COLO668 (cell line): Measurements from ENCODE around the gene ANKS1B.

Experiments
- DNase-seq: peaks from one replicate; lab custom pipeline; 2025; ENCODE audit not compliant: unreplicated experiment; lab: John Stamatoyannopoulos, UW

ANKS1B gene

DNA sequence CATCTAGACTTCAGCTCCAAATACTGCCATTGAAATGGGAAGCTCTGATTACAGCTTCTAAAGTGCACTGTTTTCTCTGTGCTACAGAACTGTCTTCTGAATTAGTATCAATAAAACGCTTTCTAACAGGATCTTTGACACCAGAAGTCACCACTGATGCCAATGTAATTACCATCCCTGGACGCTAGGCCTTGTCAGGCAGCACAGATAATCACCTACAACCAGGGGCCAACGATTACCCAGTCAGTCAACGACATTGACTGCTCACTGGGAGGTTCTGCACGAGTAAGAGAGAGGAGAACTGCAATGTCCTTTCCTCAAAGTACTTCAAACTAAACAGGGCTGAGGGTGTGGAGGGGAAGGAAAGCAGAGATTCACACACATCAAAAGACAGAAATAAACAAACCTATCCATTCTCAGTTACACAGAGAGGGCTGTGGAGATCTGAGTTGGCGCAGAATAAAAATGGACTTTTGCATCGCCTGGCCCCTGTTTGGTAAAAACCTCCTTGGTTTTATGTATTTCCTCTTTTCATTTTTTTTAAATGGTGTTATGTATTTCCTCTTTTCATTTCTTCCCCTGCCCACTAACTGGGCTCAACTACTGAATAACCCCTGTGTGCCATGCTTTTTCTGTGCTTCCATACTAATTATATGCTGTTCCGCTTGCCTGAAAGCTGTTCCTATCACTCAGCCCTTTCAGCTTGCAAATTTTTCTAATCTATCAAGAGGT is 847.4 kb downstream of the ANKS1B start:
- DNase-seq: no peak

DNA sequence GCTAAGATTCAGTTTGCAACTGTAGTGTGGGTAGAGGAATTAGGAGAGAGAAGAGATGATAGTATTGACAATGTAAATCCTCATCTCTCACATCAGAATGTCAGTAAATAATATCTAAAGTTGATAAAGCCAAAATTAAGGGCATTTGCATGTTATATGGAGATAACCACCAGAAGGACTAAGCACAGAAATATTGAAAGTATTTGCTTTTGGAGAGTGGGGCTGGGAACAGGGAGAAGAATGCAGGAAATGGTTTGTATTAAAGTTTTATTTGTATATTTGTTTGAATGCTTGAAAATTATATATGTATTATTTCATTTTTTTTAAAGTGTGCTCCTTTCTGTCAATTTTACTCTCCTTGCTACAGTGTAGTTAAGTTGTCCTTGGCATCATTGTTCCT is 848.2 kb downstream of the ANKS1B start:
- DNase-seq: no peak

DNA sequence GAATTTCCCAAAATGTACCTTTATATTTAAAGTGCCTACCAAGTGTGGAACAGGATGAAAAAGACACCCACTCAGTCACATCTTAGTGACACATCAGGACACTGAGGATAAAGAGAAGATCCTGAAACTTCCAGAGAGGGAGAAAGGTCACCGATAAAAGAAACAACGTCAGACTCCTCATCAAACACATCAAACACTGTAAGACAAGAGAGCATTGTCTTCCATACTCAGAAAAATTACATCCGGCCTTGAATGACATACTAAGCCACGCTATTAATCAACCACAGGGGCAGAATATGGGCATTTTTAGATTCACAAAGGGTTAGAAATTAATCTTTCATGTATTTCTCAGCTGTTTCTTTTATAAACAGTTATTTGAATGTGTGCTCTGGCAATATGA is 849.4 kb downstream of the ANKS1B start:
- no peak for DNase-seq

DNA sequence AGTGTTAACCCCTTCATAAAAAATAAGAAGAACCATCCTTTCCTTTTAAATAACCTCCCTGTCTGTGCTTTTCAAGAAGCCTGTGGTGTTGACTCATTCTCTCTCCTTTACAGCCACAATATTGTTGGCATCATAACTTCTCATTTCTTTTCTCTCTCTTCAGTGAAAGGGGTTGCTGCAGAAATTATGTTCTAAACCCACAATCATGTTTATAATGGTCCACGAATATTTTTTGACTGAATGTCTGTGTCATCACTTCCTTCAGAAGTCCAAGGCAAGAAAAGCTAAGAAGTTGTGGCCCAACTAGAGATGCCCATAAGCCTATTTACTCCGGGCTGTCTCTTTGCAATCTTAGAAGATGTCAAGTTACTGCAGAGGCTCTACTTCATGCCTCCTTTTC is 851.3 kb downstream of the ANKS1B start:
- DNase-seq: no peak

DNA sequence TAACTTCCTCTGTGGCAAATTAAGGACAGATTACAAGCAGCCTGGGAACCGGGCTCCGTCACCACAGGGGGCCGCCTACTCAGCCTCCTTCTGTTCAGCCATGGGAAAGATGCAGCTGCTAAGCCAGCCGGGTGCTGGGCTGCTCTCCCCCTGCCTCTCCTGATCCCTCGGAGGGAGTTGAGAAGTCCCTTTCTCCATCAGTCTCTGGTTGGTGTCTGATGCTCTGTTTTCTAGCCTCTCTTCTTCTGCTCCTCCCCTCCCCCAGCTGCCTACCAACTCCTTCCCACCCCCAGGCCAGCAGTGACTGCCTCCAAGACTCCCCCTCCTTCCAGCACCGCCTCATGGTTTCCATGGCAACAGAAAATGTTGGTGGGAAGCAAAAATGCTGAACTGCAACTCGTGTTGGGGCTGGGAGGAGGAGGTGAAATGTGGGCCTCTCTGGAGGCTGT is 853.0 kb downstream of the ANKS1B start:
- DNase-seq: no peak

DNA sequence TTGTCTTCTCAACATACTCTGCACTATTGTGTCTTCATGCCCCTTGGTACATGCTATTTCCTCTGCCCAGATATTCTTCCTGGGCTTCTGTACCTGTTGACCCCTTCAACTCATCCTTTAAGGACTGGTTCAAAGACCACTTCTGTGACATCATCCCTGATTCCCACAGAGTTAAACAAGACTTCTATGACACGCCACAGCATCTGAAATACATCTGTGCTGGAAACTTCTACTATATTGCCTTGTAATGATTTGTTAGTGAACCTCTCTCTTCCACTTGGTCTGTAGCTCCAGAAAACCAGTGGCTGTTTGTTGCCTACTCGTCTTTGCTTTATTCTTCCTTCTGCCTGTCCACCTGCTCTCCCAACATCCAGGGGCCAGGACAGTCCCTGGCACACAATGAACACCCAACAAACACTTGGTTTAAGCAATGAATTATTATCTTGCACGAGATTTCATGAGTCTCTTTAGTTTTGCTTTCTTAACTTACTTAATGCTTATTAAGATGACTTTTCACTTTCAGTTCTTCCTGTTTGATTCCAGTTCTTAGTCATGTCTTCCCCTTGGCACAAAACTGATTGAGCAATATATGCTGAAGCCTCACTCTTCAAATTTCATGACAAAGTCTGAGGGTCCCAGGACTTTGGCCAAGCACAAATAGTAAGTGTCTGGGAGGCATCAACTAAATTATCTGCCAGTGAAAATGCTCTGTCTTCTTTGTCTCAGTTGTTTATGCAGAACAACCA is 853.8 kb downstream of the ANKS1B start:
- no peak for DNase-seq

DNA sequence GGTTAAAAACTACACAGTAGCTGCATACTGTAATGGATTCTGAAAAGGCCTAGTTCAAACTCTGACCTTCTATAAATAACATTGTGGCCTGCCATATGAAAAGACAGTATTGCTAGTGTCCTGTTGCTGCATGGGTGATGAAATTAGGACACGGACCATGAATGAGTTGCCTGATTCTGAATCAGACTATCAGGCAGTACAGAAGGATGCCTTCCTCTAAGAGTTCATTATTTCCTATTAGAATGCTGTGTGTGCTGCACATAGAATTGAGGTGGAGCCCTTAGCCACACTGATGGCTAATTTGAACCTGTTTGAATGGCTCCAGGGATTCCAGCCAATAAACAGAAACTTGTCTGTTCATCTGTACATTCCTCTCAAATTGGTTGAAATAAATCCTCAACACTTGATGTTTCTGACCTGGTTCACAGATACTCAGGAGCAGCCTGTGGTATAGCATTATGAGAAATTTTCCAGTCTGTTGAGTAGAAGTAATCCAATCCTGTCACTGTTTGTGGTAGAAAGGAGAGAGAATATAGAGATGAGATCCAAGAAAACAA is 856.4 kb downstream of the ANKS1B start:
- DNase-seq: no peak

DNA sequence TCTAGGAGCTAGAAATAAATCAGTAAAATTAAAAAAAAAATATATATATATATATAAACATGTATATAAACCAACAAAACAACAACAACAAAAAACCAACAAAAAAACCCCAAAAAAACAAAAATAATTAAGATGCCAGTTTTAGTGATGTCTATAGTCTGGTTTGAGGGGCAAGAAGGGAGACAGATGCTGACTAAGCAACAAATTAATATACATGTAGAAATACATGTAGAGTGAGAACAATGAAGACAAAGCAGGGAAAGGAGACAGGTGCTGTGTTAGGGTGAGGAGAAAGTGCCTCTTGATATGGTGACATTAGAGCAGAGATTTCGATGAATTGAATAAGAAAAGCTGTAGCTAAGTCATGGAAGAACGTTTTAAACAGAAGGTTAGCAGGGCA is 861.8 kb downstream of the ANKS1B start:
- DNase-seq: no peak

DNA sequence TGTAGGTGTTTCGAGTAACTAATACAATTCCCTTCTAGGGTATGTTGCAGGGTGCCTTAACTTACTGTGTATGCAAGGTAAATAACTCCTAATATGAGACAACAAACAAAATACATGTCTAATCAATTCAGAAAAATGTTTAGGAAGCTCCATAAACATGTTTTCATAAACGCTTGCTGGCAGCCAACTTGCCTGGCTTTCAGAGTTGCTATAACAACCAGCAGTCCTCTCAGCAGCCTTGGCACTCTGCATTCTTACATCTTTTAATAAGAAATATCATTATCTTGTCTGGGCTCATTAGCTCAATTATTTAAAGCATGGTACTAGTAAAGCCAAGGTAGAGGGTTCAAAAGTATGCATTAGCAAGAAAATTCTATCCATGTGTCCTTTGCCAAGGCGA is 862.2 kb downstream of the ANKS1B start:
- DNase-seq: no peak

DNA sequence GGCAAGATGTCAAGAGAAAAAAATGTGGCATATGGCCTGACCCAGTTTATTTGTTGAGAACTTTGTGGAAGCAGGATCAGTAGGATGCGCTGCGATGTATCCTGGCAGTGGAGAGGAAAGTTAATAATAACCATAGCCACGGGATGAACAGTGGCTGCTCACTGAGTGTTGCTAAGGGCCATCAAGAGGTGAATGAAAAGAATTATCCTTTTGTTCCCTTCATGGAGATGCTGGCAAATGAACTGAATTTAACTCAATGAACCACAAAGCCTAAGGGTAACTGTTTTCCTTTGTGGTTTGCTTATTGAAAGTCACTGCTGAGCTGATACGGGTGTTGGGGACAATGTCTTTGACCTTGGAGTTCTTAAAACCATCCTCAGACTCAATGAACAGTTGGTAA is 863.2 kb downstream of the ANKS1B start:
- no peak for DNase-seq

DNA sequence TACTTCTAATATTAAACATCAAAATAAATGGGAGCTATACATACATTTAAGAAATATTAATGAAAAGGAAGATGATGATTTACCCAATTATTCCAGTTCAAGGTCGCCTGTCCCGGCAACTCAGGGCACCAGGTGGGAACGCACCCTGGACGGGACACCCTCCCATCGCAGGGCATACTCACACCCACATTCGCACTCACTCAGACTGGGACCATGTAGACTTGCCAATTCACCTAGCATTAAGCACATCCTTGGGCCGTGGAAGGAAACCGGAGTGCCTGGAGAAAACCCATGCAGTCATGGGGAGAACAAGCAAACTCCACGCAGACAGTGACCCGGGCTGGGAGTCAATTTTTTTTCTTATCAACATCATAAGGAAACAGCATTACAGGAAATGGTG is 864.8 kb downstream of the ANKS1B start:
- DNase-seq: no peak

DNA sequence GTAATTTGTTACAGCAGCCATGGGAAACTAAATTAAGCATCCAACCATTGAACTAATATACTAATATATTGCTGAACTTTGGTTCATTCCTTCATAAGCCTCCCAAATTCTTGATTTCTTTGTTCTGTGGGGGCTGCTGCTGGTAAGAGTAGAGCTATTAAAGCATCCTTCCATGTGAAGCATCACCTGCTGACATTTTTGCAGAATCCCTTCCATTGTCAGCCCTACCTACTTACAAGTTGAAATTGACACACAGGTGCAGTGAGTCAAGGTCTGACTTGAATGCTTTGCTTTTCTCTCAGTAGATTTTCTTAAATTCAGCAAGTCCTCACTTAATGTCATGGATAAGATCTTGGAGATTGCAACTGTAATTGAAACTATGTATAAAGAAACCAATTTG is 865.3 kb downstream of the ANKS1B start:
- no peak for DNase-seq

DNA sequence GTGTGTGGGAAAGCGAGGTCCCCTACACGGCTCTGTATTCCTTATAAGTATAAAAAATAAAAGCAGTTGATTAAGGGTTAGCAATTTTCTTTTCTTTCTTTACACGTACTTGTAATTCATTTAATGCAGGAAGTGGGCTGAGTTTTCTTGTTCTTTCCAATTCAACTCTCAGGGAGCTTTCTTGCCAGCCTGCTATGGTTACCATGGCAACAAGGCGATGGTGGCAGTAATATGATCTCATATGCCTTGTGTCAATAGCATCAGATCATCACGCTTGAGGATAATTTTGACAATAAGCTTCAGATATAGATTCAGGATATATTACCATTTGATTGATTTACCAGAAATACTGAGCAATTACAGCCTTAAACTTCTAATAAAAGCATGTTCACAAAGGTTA is 873.1 kb downstream of the ANKS1B start:
- peak; percentile 58 for DNase-seq

DNA sequence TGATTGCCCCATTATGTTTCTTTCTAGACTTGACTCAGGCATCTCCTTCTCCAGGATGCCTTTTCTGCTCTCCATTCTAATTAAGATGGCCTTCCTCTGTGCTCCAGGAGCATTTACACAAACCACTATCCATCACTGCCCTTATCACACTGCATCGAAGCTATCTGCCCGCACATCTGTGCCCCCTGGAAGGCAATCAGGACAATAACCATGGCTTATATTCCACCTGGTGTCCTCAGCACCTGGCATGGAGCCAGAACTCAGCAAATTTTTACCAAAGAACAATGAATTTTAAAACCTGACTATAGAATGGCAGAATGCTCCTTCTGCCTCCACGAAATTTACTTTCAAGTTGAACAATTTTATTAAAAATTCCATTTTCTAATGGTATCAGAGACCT is 873.9 kb downstream of the ANKS1B start:
- peak; percentile 47 for DNase-seq

DNA sequence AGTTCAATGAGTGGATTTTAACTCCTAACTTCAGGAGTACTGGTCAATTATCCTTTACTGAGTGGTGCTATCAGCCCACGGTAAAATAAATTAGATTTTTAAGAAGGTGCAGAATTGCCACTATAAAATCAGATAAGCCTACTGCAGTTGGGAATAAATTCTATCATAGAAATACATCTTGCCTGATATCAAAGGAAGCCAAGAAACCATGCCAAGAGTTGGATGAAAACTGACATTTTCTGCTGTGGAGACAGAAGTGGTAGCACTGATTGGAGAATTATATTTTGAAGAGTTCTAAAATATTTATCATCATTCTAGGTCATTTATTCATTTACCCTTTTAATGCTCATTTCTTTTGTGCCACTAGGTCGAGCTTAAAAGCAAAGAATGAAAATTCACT is 874.5 kb downstream of the ANKS1B start:
- no peak for DNase-seq

DNA sequence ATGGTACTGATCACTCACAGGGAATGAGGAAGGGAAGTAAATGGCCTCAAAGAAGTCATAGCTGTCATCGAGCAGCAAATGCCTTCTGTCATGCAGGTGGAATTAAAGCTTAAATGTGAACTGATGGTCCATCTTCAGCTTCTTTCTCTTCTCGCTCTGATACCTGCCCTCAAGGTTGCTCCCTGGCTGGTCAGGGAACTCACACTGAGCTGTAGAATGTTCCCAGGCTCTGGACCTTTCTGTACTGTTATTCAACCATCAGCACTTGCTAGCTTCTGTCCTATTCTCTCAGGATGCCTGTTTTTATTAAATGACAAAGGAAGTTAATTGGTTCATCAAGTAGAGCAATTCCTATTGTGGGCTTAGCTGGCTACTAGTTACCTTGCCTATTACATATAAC is 875.8 kb downstream of the ANKS1B start:
- no peak for DNase-seq

DNA sequence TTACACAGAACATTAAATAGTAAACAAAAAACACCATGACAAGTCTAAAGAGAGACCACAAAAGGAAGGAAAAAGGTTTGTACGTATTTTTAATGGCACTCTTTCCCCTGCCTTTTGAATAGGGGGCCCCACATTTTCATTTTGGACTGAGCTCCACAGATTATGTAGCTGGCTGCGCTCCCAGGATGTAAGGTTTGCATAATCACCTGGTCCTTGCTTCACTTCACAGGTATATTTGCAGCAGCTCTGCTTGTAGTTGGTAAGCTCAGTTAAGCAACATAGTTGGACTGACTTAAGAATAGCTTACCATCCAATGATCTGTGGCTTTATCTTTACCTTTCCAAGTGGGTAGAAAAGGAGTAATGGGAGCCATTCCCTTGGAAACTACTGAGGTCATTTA is 885.0 kb downstream of the ANKS1B start:
- no peak for DNase-seq

DNA sequence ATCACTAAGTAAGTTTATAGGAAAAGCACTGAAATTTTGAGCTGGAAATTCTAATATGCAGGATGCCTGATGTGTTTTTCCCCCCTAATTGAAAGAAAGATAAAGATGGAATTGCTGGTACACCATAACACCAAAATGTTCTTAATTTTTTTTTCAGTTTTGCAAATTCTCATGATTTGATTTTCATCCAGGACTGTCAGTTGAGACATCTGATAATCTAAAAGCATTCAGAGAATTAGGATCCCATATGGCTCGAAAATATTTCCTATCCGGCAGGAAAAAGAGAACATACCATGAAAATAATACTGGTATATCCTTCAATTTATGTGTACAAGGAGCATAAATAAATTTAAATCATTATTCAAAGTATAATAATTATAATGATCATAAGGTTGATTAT is 887.6 kb downstream of the ANKS1B start:
- DNase-seq: no peak

DNA sequence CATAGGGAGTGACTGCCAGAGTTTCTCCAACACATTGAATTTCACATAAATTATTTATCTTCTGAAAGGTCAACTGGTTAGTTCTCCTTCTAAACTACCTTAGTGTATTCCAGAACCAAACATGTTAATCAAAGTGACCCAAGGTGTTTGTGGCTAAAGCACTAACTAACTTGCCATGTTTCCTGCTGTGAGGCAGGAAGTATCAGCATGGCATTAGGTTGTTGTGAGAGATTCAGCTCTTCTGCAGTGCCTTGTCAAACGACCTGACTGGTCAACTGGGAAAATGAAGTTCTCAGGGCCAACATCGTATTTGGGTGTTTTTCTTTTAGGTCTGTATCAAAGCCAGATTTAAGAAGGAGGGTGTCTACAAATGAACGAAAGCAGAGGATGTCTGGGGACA is 891.6 kb downstream of the ANKS1B start:
- no peak for DNase-seq

DNA sequence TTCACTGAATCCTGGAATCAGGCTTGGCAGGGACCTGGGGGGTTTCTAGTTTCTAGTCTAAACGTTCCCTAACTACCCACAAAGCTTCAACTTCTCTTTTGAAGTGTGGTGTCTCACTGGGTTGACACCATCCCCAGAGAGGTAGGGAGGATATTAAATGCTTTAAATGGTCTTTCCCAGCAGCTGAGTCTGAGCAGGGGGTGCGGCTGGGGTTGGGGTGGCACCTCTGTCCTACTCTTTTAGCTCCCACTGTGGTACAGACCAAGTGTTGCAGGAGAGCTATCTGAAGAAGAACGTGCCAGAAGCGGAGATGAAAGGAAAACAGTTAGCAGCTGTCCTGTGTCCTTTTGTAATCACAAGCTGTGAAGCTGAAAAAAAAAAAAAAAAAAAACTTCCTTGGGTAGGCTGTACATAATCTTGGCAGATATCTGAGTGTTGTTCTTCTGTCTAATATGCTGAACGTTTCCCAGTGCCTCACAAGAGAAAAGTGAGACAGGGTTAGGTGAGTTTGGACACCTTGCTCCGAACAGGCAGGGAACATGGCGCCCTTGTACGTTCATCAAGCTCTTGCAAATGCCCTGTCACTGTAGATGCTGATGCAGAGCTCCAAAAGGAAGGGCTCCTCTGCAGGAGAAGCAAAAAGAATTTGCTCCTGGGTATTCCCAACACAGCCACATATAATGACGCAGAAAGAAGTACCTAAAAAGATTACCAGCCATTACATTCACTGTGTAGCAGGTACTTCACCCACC is 892.5 kb downstream of the ANKS1B start:
- no peak for DNase-seq

DNA sequence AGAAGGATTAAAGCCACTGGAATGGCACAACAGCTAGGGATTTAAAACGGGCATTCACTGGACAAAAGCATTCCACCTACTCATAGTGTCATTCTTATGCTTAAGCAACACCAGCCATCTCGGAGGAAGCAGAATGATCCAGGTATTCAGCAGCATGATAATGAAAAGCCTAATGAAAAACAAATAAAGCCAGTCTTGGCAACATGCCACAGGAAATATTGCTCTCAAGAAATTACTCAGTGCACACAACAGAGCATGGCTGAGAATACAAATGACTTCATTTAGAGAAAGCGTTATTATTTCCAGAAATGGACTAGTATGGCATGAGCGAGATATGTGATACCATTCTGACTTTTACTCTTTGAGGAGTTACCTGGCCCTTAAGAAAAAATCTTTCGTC is 897.5 kb downstream of the ANKS1B start:
- peak; percentile 50 for DNase-seq

DNA sequence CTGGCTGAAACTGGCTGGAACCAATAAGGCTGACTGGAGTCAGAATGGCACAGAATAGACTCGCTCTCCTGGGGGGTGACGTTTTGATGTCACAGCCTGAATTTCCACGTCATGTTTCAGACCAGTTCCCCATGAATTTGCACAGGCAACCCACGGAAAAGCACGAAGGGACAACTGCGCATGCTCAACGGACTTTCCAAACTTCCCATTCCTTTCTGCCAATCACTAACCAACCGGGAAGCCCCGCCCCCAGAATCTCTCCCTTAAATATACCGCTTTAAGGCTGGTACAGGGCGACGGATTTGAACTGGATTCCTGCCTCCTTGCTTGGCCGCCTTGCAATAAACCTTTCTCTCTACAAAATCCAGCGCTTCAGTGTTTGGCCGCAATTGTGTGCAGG is 904.9 kb downstream of the ANKS1B start:
- DNase-seq: no peak
